GM06990 (cell line): ENCODE measurements around the gene KCMF1.

Experiments used
- DNase-seq: peaks from one replicate; pipeline ENCODE4 v3.0.0-alpha.2; 2011; ENCODE audit not compliant: insufficient read length; ENCODE audit errors: extremely low read depth
- H3K27me3 ChIP-seq: replicated peaks from 2 replicates; pipeline ENCODE4 v1.6.0; 2011; ENCODE audit warnings: low read length; ENCODE audit not compliant: control insufficient read depth, insufficient read depth
- H3K36me3 ChIP-seq: 2 replicates; pipeline ENCODE4 v1.5.1; 2011; ENCODE audit warnings: low read length; ENCODE audit not compliant: control insufficient read depth, insufficient read depth
- H3K4me3 ChIP-seq: replicated peaks from 2 replicates; pipeline ENCODE4 v1.5.1; 2011; ENCODE audit warnings: low read depth, mild to moderate bottlenecking, control low read depth, low read length
- CTCF ChIP-seq: IDR thresholded peaks from 2 replicates; pipeline ENCODE4 v1.5.1; 2011; ENCODE audit warnings: low read length, control low read depth, mild to moderate bottlenecking, inconsistent platforms; ENCODE audit not compliant: insufficient read depth, poor library complexity, severe bottlenecking

The KCMF1 gene

GRCh38 chr2:84995826-84996225 lies 24.9 kb downstream of the KCMF1 start:
- no peak for TF ChIP-seq CTCF
- Histone ChIP-seq H3K4me3 (no peak overlapping the region), H3K27me3 (no peaks in the 10 kb centered on the region), H3K36me3 (no peaks in the 10 kb centered on the region; the same call in 1 of the 2 replicates)
- DNase-seq: no peak

GRCh38 chr2:84996909-84997308 lies 25.9 kb downstream of the KCMF1 start:
- no peak for TF ChIP-seq CTCF
- DNase-seq: no peak
- Histone ChIP-seq H3K27me3 (no peaks in the 10 kb centered on the region), H3K36me3 (no peaks in the 10 kb centered on the region; the same call in 1 of the 2 replicates), H3K4me3 (no peak overlapping the region)

GRCh38 chr2:84999553-84999955 lies 28.6 kb downstream of the KCMF1 start:
- Histone ChIP-seq H3K4me3 (no peak overlapping the region), H3K36me3 (no peaks in the 10 kb centered on the region), H3K27me3 (no peaks in the 10 kb centered on the region)
- peak; percentile 34 for DNase-seq
- no peak for TF ChIP-seq CTCF

GRCh38 chr2:85001595-85001994 lies 30.6 kb downstream of the KCMF1 start:
- Histone ChIP-seq H3K27me3 (no peaks in the 10 kb centered on the region), H3K36me3 (no peaks in the 10 kb centered on the region), H3K4me3 (no peak overlapping the region)
- no peak for DNase-seq
- no peak for TF ChIP-seq CTCF

- DNase-seq: no peak
Observed at GRCh38 chr2:85002534-85002933, 31.6 kb downstream of the KCMF1 start.

More at GRCh38 chr2:85002534-85002933, 31.6 kb downstream of the KCMF1 start:
- Histone ChIP-seq H3K27me3 (no peaks in the 10 kb centered on the region), H3K36me3 (peaks cover 3% of the 10 kb centered on the region), H3K4me3 (no peak overlapping the region)
- no peak for TF ChIP-seq CTCF
